Kidney (tissue), 14 donors: Measurements from ENCODE around the gene ACTA1. TPM values are rescaled to one million over a fixed set of nuclear protein-coding genes. Genes with fewer than 3 reads are reported as not detected.

Experiments
- DNase-seq, 5 donors: peaks; one replicate each; pipeline ENCODE4 v3.0.0-alpha.2; 2013 to 2020
- FAIRE-seq: peaks from 2 replicates; lab custom pipeline; 2012; peaks lifted over from hg19 to GRCh38; lab: Jason Lieb, UNC
- H3K27ac ChIP-seq, 2 donors: one replicate each; pipeline ENCODE4 v1.7.0; 2013; ENCODE audit warnings: low read depth in 2 of 2, low read length in 2 of 2, inconsistent platforms in 1 of 2
- H3K27me3 ChIP-seq: one replicate; pipeline ENCODE4 v1.7.1; 2013; ENCODE audit warnings: low read length, inconsistent platforms; ENCODE audit not compliant: control insufficient read depth, insufficient read depth
- H3K36me3 ChIP-seq, 3 donors: one replicate each; pipeline versions ENCODE4 v1.7.0 to v1.7.1; 2013; ENCODE audit warnings: low read length in 3 of 3, control low read depth in 1 of 3, inconsistent platforms in 1 of 3; ENCODE audit not compliant: insufficient read depth in 3 of 3, control insufficient read depth in 2 of 3
- H3K4me1 ChIP-seq, 3 donors: one replicate each; pipeline versions ENCODE4 v1.7.0 to v1.7.1; 2013; ENCODE audit warnings: low read length in 3 of 3, inconsistent platforms in 1 of 3, low read depth in 1 of 3; ENCODE audit not compliant: control insufficient read depth in 2 of 3, insufficient read depth in 2 of 3
- H3K4me3 ChIP-seq, 3 donors: one replicate each; pipeline versions ENCODE4 v1.7.0 to v1.8.1; 2013; ENCODE audit warnings: low read length in 3 of 3, control low read depth in 1 of 3, inconsistent platforms in 1 of 3
- H3K9ac ChIP-seq, 3 donors: one replicate each; pipeline versions ENCODE4 v1.7.0 to v1.7.1; 2013; ENCODE audit warnings: low read length in 3 of 3, control low read depth in 1 of 3, inconsistent platforms in 1 of 3
- H3K9me3 ChIP-seq, 3 donors: one replicate each; pipeline versions ENCODE4 v1.7.0 to v1.7.1; 2013; ENCODE audit warnings: low read length in 3 of 3, control low read depth in 1 of 3, inconsistent platforms in 1 of 3; ENCODE audit not compliant: control insufficient read depth in 2 of 3, insufficient read depth in 1 of 3
- CTCF ChIP-seq: IDR thresholded peaks from 3 replicates; pipeline ENCODE4 v1.5.1; 2012; ENCODE audit warnings: mild to moderate bottlenecking, moderate library complexity, borderline replicate concordance; ENCODE audit not compliant: insufficient read depth; ENCODE audit errors: extremely low read depth
- intact Hi-C: fragments of 100-400 bp; cut with DNase I; formaldehyde crosslinking; loops from one replicate; pipeline ENCODE4 v1.11.1; 2022
- polyA plus RNA-seq: library from polyadenylated mRNA; stranded (reverse); fragments of 350-450 nt; fragmentation: Illumina TruSeq; extraction: RNeasy Lipid Tissue Mini Kit (QIAGEN cat#74804); gene quantifications from one replicate; pipeline ENCODE4 v1.2.3, GENCODE V29; 2014; ENCODE audit warnings: low read depth, low replicate concordance; ENCODE audit not compliant: insufficient read depth
- total RNA-seq: library from RNA; stranded (reverse); fragmentation: NEBNext Ultra II Directional; extraction: Animal tissue kit (Norgen Biotek cat#: 25700); gene quantifications from one replicate; pipeline ENCODE4 v1.2.1, GENCODE V29; 2021
- donor health status: control.
- donor health status: control.
- donor health status: control.
- donor health status: control.
- donor health status: control.
- donor health status: DM: yes; HTN: yes; CAD: no.
- donor health status: Normal renal cell carcinoma (clear cell type).

The ACTA1 gene
- total and polyA plus RNA-seq, 2 donors from 2014 or later = 1.2 TPM; not detected in 1

GRCh38 chr1:229448845-229449244 lies 15.0 kb upstream of the ACTA1 start:
- Histone ChIP-seq H3K4me1 (no peaks in the 10 kb centered on the region), H3K36me3 (peaks cover 2 to 18% (median 6%) of the 10 kb centered on the region in 3 donors), H3K4me3 (no peak overlapping the region), H3K9ac (no peak overlapping the region), H3K27me3 (no peaks in the 10 kb centered on the region), H3K9me3 (no peaks in the 10 kb centered on the region), H3K27ac (no peak overlapping the region)
- intact Hi-C loops = no loop called here
- FAIRE-seq = no peak
- DNase-seq = no peak
- TF ChIP-seq CTCF = no peak

GRCh38 chr1:229448354-229448753 lies 14.5 kb upstream of the ACTA1 start:
- intact Hi-C loops = no loop called here
- TF ChIP-seq CTCF = no peak
- Histone ChIP-seq H3K9ac (no peak overlapping the region), H3K27ac (no peak overlapping the region), H3K9me3 (no peaks in the 10 kb centered on the region), H3K4me1 (no peaks in the 10 kb centered on the region), H3K36me3 (peaks cover 2 to 18% (median 6%) of the 10 kb centered on the region in 3 donors), H3K4me3 (no peak overlapping the region), H3K27me3 (no peaks in the 10 kb centered on the region)
- DNase-seq (no peak), FAIRE-seq (no peak)

- FAIRE-seq = no peak
- H3K27me3 ChIP-seq = no peaks in the 10 kb centered on the region
- no peak overlapping the region for H3K4me3 ChIP-seq
- no peaks in the 10 kb centered on the region for H3K9me3 ChIP-seq
- no peak for DNase-seq
- H3K36me3 ChIP-seq = peaks cover 2 to 18% (median 6%) of the 10 kb centered on the region in 3 donors
- no peak overlapping the region for H3K9ac ChIP-seq
- TF ChIP-seq CTCF = no peak
- H3K27ac ChIP-seq = no peak overlapping the region
- no peaks in the 10 kb centered on the region for H3K4me1 ChIP-seq
- intact Hi-C loops = no loop called here
Observed at GRCh38 chr1:229447809-229448252, 13.9 kb upstream of the ACTA1 start.

- Histone ChIP-seq H3K9me3 (no peaks in the 10 kb centered on the region), H3K36me3 (peaks cover 2 to 12% (median 8%) of the 10 kb centered on the region in 3 donors), H3K4me3 (no peak overlapping the region), H3K27me3 (no peaks in the 10 kb centered on the region), H3K9ac (no peak overlapping the region), H3K4me1 (no peaks in the 10 kb centered on the region), H3K27ac (no peak overlapping the region)
- FAIRE-seq = no peak
- intact Hi-C loops = no loop called here
- no peak for TF ChIP-seq CTCF
- DNase-seq = no peak
Observed at GRCh38 chr1:229445828-229446227, 11.9 kb upstream of the ACTA1 start.
